ENCODE data around the gene CCDC182. TPM values are rescaled to one million over a fixed set of nuclear protein-coding genes. Genes with fewer than 3 reads are reported as not detected.

The CCDC182 gene
- total and polyA plus RNA-seq, 2 experiments from 2014 or later = not detected

DNA sequence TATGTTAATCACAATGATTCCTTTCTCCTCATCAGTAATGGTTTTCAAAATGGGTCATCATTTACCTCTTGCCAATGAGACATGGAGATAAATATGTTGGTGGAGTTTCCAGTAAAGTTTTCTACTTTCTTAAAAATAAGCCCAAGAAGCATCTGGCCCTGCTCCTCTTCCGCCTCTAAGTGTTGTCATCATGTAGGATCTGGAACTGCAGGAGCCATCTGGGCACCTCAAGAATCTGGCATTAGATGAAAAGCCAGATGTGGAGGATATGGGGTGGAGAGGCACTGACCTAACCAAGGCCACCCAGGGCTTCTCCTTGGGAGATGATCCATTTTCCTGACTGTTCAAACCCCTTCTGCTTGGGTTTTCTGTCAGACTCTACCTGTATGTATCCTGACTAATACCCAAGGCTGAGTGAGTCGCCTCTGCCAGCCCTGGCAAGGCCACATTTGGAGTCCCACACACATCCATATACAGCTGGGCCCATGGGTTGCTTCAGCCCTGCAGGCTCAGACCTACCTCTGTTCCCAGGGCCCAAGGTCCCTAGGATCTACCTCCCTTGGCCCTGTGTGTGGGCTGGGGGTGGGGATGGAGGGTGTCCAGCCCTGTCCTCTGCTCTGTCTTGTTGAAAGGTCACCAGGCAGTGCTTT lies 24.6 kb downstream of the CCDC182 start:
- no peak overlapping the region for H2AFZ ChIP-seq
- H3K27ac Mint-ChIP-seq = no peak overlapping the region
- no peaks in the 10 kb centered on the region for H3K4me1 Mint-ChIP-seq
- no peaks in the 10 kb centered on the region for H3K4me1 ChIP-seq (ENCODE audit: insufficient read depth)
- H3K36me3 Mint-ChIP-seq (ENCODE audit: low read depth) = no peaks in the 10 kb centered on the region
- H3K4me3 Mint-ChIP-seq = no peak overlapping the region
- no peaks in the 10 kb centered on the region for H3K79me2 ChIP-seq (replicated peaks; ENCODE audit: insufficient read depth)
- TF ChIP-seq, protein P1, sequence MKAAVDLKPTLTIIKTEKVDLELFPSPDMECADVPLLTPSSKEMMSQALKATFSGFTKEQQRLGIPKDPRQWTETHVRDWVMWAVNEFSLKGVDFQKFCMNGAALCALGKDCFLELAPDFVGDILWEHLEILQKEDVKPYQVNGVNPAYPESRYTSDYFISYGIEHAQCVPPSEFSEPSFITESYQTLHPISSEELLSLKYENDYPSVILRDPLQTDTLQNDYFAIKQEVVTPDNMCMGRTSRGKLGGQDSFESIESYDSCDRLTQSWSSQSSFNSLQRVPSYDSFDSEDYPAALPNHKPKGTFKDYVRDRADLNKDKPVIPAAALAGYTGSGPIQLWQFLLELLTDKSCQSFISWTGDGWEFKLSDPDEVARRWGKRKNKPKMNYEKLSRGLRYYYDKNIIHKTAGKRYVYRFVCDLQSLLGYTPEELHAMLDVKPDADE (IDR thresholded peaks at IDR 0.05) = no peak
- TF ChIP-seq, protein P2, sequence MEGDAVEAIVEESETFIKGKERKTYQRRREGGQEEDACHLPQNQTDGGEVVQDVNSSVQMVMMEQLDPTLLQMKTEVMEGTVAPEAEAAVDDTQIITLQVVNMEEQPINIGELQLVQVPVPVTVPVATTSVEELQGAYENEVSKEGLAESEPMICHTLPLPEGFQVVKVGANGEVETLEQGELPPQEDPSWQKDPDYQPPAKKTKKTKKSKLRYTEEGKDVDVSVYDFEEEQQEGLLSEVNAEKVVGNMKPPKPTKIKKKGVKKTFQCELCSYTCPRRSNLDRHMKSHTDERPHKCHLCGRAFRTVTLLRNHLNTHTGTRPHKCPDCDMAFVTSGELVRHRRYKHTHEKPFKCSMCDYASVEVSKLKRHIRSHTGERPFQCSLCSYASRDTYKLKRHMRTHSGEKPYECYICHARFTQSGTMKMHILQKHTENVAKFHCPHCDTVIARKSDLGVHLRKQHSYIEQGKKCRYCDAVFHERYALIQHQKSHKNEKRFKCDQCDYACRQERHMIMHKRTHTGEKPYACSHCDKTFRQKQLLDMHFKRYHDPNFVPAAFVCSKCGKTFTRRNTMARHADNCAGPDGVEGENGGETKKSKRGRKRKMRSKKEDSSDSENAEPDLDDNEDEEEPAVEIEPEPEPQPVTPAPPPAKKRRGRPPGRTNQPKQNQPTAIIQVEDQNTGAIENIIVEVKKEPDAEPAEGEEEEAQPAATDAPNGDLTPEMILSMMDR (conservative IDR thresholded peaks at IDR 0.05; ENCODE audit: low read depth in 2 of 2) = no peak
- TF ChIP-seq JUNB (IDR thresholded peaks at IDR 0.05; ENCODE audit: unreplicated experiment) (no peak), ZNF114 (CRISPR knock-in tag; IDR thresholded peaks at IDR 0.05) (no peak), CREB1 (CRISPR knock-in tag; IDR thresholded peaks at IDR 0.05; ENCODE audit: low read depth) (no peak), EZH2 (IDR thresholded peaks at IDR 0.05; ENCODE audit: low read depth, unreplicated experiment) (no peak), ZNF331 (CRISPR knock-in tag; IDR thresholded peaks at IDR 0.05; ENCODE audit: low read depth) (no peak), STAT1 (IDR thresholded peaks at IDR 0.05; ENCODE audit: unreplicated experiment) (no peak), EZH2phosphoT487 (IDR thresholded peaks at IDR 0.05; ENCODE audit: unreplicated experiment) (no peak), NANOG (IDR thresholded peaks at IDR 0.05; ENCODE audit: borderline replicate concordance) (no peak), POLR2AphosphoS5 (IDR thresholded peaks at IDR 0.05; ENCODE audit: low read depth) (no peak)
- TF ChIP-seq, protein P3, sequence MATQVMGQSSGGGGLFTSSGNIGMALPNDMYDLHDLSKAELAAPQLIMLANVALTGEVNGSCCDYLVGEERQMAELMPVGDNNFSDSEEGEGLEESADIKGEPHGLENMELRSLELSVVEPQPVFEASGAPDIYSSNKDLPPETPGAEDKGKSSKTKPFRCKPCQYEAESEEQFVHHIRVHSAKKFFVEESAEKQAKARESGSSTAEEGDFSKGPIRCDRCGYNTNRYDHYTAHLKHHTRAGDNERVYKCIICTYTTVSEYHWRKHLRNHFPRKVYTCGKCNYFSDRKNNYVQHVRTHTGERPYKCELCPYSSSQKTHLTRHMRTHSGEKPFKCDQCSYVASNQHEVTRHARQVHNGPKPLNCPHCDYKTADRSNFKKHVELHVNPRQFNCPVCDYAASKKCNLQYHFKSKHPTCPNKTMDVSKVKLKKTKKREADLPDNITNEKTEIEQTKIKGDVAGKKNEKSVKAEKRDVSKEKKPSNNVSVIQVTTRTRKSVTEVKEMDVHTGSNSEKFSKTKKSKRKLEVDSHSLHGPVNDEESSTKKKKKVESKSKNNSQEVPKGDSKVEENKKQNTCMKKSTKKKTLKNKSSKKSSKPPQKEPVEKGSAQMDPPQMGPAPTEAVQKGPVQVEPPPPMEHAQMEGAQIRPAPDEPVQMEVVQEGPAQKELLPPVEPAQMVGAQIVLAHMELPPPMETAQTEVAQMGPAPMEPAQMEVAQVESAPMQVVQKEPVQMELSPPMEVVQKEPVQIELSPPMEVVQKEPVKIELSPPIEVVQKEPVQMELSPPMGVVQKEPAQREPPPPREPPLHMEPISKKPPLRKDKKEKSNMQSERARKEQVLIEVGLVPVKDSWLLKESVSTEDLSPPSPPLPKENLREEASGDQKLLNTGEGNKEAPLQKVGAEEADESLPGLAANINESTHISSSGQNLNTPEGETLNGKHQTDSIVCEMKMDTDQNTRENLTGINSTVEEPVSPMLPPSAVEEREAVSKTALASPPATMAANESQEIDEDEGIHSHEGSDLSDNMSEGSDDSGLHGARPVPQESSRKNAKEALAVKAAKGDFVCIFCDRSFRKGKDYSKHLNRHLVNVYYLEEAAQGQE (IDR thresholded peaks at IDR 0.05; ENCODE audit: unreplicated experiment) = no peak
- TF ChIP-seq, protein P4, sequence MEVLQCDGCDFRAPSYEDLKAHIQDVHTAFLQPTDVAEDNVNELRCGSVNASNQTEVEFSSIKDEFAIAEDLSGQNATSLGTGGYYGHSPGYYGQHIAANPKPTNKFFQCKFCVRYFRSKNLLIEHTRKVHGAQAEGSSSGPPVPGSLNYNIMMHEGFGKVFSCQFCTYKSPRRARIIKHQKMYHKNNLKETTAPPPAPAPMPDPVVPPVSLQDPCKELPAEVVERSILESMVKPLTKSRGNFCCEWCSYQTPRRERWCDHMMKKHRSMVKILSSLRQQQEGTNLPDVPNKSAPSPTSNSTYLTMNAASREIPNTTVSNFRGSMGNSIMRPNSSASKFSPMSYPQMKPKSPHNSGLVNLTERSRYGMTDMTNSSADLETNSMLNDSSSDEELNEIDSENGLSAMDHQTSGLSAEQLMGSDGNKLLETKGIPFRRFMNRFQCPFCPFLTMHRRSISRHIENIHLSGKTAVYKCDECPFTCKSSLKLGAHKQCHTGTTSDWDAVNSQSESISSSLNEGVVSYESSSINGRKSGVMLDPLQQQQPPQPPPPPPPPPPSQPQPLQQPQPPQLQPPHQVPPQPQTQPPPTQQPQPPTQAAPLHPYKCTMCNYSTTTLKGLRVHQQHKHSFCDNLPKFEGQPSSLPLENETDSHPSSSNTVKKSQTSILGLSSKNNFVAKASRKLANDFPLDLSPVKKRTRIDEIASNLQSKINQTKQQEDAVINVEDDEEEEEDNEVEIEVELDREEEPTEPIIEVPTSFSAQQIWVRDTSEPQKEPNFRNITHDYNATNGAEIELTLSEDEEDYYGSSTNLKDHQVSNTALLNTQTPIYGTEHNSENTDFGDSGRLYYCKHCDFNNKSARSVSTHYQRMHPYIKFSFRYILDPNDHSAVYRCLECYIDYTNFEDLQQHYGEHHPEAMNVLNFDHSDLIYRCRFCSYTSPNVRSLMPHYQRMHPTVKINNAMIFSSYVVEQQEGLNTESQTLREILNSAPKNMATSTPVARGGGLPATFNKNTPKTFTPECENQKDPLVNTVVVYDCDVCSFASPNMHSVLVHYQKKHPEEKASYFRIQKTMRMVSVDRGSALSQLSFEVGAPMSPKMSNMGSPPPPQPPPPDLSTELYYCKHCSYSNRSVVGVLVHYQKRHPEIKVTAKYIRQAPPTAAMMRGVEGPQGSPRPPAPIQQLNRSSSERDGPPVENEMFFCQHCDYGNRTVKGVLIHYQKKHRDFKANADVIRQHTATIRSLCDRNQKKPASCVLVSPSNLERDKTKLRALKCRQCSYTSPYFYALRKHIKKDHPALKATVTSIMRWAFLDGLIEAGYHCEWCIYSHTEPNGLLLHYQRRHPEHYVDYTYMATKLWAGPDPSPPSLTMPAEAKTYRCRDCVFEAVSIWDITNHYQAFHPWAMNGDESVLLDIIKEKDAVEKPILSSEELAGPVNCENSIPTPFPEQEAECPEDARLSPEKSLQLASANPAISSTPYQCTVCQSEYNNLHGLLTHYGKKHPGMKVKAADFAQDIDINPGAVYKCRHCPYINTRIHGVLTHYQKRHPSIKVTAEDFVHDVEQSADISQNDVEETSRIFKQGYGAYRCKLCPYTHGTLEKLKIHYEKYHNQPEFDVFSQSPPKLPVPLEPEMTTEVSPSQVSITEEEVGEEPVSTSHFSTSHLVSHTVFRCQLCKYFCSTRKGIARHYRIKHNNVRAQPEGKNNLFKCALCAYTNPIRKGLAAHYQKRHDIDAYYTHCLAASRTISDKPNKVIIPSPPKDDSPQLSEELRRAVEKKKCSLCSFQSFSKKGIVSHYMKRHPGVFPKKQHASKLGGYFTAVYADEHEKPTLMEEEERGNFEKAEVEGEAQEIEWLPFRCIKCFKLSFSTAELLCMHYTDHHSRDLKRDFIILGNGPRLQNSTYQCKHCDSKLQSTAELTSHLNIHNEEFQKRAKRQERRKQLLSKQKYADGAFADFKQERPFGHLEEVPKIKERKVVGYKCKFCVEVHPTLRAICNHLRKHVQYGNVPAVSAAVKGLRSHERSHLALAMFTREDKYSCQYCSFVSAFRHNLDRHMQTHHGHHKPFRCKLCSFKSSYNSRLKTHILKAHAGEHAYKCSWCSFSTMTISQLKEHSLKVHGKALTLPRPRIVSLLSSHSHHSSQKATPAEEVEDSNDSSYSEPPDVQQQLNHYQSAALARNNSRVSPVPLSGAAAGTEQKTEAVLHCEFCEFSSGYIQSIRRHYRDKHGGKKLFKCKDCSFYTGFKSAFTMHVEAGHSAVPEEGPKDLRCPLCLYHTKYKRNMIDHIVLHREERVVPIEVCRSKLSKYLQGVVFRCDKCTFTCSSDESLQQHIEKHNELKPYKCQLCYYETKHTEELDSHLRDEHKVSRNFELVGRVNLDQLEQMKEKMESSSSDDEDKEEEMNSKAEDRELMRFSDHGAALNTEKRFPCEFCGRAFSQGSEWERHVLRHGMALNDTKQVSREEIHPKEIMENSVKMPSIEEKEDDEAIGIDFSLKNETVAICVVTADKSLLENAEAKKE (CRISPR knock-in tag; IDR thresholded peaks at IDR 0.05) = no peak
- no peak for DNase-seq (ENCODE audit: low spot score)
- ATAC-seq = no peak
- no peaks in the 10 kb centered on the region for H3F3A ChIP-seq (replicated peaks; ENCODE audit: low read depth)
- no peaks in the 10 kb centered on the region for H3K9me3 Mint-ChIP-seq
- no peaks in the 10 kb centered on the region for H3K36me3 ChIP-seq (ENCODE audit: insufficient read depth)
- H3K27me3 ChIP-seq (ENCODE audit: insufficient read depth) = no peaks in the 10 kb centered on the region
- no peak overlapping the region for H3K4me3 ChIP-seq
- H3K27me3 Mint-ChIP-seq (ENCODE audit: insufficient read depth, low read depth, poor library complexity) = peaks cover 10% of the 10 kb centered on the region
- no peak overlapping the region for H3K4me2 ChIP-seq
- H3K9me2 ChIP-seq (ENCODE audit: insufficient read depth) = no peaks in the 10 kb centered on the region
- no peaks in the 10 kb centered on the region for H4K20me1 ChIP-seq (replicated peaks; ENCODE audit: insufficient read depth)
- H3K27ac ChIP-seq (ENCODE audit: low read depth) = no peak overlapping the region
